PFSK-1 (cell line): ENCODE data around the gene CELF4.

Experiments
- FOXP2 ChIP-seq: optimal IDR thresholded peaks from 2 replicates; pipeline ENCODE3; 2011; ENCODE audit warnings: borderline replicate concordance, control low read depth, inconsistent platforms; ENCODE audit not compliant: insufficient read depth; ENCODE audit errors: extremely low read length, extremely low read depth
- POLR2AphosphoS5 ChIP-seq: IDR thresholded peaks from 2 replicates; pipeline ENCODE4 v1.6.1; 2012; ENCODE audit warnings: low read depth, mild to moderate bottlenecking, control low read depth, low read length, moderate library complexity
- SIN3A ChIP-seq: IDR thresholded peaks from 2 replicates; pipeline ENCODE4 v1.6.1; 2012; ENCODE audit warnings: mild to moderate bottlenecking, low read length, moderate library complexity, borderline replicate concordance; ENCODE audit not compliant: insufficient read depth
- TAF1 ChIP-seq: IDR thresholded peaks from 2 replicates; pipeline ENCODE4 v1.6.1; 2012; ENCODE audit warnings: low read length, control low read depth, borderline replicate concordance; ENCODE audit not compliant: insufficient read depth
- TF ChIP-seq, protein P1 (sequence below), 2 experiments: IDR thresholded peaks; 2 replicates each; pipeline versions ENCODE4 v1.6.1 to v1.8.0; 2011 to 2012; ENCODE audit warnings: low read depth in 2 of 2, low read length in 2 of 2, control low read depth in 1 of 2, inconsistent platforms in 1 of 2, mild to moderate bottlenecking in 1 of 2, moderate library complexity in 1 of 2; ENCODE audit not compliant: insufficient read depth in 1 of 2

CELF4 gene

DNA sequence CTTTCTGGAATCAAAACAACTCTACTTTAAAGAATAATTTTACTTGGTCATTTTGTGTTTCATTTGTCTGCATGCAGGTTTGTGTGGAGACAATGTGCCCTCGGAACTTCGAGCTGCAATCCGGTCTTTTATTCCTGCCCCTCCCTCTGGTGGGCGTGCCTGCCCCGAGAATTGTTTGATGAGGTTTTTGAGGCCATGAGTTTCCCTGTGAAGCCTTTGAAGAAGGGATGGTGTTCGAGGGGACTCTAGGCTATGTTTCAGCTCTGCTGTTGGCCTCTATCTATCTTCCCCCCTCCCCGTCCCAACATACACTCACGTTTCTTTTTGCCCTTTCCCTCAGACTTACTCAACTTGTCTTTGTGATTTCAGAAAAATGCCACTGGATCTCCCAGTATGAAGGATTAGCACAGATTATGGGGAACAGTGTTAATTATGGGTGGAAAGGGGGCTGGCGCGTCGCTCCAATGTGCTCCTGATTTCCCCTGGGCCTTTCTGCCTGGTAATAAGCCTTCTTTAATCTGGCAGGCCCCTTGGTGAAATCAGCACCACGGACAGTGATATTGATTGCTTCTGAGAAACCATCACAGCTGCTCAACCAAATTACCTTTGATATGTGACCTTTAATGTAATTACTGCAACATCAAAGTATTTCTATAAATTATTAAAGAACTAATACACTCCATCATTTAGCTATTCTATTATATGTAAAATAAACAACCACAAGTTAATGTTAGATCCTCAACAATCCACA, 82.2 kb downstream of the CELF4 start:
- TF ChIP-seq TAF1 (no peak), FOXP2 (no peak), POLR2AphosphoS5 (no peak)
- TF ChIP-seq, protein P1, sequence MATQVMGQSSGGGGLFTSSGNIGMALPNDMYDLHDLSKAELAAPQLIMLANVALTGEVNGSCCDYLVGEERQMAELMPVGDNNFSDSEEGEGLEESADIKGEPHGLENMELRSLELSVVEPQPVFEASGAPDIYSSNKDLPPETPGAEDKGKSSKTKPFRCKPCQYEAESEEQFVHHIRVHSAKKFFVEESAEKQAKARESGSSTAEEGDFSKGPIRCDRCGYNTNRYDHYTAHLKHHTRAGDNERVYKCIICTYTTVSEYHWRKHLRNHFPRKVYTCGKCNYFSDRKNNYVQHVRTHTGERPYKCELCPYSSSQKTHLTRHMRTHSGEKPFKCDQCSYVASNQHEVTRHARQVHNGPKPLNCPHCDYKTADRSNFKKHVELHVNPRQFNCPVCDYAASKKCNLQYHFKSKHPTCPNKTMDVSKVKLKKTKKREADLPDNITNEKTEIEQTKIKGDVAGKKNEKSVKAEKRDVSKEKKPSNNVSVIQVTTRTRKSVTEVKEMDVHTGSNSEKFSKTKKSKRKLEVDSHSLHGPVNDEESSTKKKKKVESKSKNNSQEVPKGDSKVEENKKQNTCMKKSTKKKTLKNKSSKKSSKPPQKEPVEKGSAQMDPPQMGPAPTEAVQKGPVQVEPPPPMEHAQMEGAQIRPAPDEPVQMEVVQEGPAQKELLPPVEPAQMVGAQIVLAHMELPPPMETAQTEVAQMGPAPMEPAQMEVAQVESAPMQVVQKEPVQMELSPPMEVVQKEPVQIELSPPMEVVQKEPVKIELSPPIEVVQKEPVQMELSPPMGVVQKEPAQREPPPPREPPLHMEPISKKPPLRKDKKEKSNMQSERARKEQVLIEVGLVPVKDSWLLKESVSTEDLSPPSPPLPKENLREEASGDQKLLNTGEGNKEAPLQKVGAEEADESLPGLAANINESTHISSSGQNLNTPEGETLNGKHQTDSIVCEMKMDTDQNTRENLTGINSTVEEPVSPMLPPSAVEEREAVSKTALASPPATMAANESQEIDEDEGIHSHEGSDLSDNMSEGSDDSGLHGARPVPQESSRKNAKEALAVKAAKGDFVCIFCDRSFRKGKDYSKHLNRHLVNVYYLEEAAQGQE (IDR thresholded peaks at IDR 0.05; ENCODE audit: insufficient read depth in 1 of 2, low read depth in 2 of 2, low read length in 2 of 2): peak; percentile 80 to 95

DNA sequence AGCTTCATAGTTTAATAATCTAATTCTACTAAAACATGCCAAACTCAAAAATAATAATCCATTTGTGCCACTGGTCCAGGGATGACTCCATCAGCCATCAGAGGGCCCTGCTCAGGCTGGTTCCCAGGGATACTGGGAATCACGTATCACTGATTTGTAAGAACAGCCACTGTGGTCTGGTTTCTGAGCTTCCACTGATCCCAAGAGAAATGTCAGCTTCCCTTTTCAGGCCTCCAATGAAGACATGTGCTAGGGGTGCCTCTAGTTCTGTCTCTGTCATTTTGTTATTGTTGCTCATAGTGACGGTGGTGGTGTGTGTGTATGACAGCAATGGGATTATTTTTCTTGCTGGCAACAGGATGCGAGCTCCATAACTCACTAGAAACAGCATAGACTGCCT, 83.2 kb downstream of the CELF4 start:
- no peak for TF ChIP-seq SIN3A
- TF ChIP-seq TAF1: no peak
- no peak for TF ChIP-seq POLR2AphosphoS5
- TF ChIP-seq, protein P1 (IDR thresholded peaks at IDR 0.05; ENCODE audit: insufficient read depth in 1 of 2, low read depth in 2 of 2, low read length in 2 of 2): no peak
- no peak for TF ChIP-seq FOXP2

DNA sequence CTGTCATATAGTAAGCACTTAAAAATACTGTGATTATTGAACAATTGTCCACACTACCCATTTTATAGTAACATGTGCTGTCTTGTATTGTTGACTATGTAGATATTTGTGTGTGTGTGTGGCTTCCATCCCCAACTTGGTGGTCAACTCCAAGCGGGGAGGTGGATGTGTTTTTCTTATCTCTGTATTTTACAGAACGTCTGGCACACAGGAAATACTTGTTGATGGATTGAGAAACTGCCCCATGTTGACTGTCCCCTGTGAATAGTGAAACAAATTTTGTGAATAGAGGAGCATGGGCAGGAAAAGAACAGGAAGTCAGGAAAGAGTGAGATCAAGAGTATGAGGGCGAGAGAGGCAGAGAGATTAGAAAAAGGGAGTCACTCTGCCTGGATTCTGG, 83.6 kb downstream of the CELF4 start:
- no peak for TF ChIP-seq TAF1
- TF ChIP-seq FOXP2: no peak
- TF ChIP-seq, protein P1 (IDR thresholded peaks at IDR 0.05; ENCODE audit: insufficient read depth in 1 of 2, low read depth in 2 of 2, low read length in 2 of 2): no peak
- no peak for TF ChIP-seq POLR2AphosphoS5
- TF ChIP-seq SIN3A: no peak

DNA sequence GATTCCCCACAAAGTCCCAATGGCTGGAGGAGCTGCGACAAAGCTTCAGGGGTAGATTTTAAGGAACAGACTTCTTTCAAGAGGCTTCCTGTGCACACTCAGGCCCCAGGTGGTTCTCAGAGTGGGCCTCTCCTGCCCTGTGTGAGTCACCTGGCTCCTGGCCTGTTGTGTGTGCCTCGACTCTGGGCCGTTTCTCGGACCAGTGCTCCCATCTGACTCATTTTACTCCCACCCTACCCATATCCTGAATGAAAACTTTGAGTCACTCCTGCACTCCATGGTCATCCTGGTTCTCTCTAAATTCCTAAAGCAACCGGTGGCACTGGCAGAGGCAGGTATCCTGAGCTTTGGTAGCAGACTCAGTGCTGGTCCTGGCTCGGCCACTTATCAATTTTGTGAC, 84.1 kb downstream of the CELF4 start:
- no peak for TF ChIP-seq FOXP2
- no peak for TF ChIP-seq POLR2AphosphoS5
- TF ChIP-seq TAF1: no peak
- TF ChIP-seq, protein P1 (IDR thresholded peaks at IDR 0.05; ENCODE audit: insufficient read depth in 1 of 2, low read depth in 2 of 2, low read length in 2 of 2): no peak
- TF ChIP-seq SIN3A: no peak

DNA sequence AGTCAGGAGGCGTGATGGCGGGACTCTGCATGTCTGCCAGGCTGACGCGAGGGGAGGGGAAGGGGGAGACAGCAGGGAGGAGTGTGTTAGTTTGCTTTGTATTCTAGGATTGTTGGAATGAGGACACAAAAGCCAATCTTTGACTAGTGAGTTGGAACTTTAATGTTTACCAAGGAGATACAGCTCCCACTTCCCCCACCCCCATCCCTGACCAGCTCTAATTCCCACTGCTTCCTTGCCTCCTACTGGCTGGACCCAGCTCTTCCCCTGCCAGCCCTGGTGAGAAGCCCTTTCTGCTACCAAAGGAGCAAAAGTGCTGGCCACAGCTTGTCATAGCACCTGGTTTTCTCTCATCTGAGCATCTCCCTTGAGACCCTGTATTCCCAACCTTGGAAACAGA, 84.5 kb downstream of the CELF4 start:
- TF ChIP-seq SIN3A (no peak), POLR2AphosphoS5 (no peak), FOXP2 (no peak), TAF1 (no peak)
- TF ChIP-seq, protein P1 (IDR thresholded peaks at IDR 0.05; ENCODE audit: insufficient read depth in 1 of 2, low read depth in 2 of 2, low read length in 2 of 2): no peak
